ENCODE measurements around the gene ATP13A3. TPM values are rescaled to one million over a fixed set of nuclear protein-coding genes. Genes with fewer than 3 reads are reported as not detected.

The ATP13A3 gene
- total and polyA plus RNA-seq, 2 experiments from 2014 or later = 20.0 to 202 TPM

DNA sequence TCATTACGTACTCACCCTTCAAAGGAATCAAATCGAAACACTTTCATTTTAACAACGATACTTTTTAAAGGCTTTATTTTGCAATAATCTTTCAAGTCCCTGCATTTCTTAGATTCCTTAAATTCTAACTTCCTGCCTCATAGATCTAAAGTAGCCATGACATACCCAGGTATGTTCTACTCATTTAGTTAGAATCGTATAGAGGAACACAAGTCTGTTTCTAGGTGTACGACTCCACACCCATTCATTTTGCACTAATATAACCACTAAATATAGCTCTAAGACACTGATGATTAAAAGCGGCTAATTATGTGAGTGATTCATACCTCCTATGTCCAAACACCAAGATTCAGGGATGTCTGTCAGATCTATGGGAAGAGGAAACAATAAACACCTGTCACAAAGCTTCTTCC, 1.3 kb downstream of the ATP13A3 start (continued):
- TF ChIP-seq, protein P1, sequence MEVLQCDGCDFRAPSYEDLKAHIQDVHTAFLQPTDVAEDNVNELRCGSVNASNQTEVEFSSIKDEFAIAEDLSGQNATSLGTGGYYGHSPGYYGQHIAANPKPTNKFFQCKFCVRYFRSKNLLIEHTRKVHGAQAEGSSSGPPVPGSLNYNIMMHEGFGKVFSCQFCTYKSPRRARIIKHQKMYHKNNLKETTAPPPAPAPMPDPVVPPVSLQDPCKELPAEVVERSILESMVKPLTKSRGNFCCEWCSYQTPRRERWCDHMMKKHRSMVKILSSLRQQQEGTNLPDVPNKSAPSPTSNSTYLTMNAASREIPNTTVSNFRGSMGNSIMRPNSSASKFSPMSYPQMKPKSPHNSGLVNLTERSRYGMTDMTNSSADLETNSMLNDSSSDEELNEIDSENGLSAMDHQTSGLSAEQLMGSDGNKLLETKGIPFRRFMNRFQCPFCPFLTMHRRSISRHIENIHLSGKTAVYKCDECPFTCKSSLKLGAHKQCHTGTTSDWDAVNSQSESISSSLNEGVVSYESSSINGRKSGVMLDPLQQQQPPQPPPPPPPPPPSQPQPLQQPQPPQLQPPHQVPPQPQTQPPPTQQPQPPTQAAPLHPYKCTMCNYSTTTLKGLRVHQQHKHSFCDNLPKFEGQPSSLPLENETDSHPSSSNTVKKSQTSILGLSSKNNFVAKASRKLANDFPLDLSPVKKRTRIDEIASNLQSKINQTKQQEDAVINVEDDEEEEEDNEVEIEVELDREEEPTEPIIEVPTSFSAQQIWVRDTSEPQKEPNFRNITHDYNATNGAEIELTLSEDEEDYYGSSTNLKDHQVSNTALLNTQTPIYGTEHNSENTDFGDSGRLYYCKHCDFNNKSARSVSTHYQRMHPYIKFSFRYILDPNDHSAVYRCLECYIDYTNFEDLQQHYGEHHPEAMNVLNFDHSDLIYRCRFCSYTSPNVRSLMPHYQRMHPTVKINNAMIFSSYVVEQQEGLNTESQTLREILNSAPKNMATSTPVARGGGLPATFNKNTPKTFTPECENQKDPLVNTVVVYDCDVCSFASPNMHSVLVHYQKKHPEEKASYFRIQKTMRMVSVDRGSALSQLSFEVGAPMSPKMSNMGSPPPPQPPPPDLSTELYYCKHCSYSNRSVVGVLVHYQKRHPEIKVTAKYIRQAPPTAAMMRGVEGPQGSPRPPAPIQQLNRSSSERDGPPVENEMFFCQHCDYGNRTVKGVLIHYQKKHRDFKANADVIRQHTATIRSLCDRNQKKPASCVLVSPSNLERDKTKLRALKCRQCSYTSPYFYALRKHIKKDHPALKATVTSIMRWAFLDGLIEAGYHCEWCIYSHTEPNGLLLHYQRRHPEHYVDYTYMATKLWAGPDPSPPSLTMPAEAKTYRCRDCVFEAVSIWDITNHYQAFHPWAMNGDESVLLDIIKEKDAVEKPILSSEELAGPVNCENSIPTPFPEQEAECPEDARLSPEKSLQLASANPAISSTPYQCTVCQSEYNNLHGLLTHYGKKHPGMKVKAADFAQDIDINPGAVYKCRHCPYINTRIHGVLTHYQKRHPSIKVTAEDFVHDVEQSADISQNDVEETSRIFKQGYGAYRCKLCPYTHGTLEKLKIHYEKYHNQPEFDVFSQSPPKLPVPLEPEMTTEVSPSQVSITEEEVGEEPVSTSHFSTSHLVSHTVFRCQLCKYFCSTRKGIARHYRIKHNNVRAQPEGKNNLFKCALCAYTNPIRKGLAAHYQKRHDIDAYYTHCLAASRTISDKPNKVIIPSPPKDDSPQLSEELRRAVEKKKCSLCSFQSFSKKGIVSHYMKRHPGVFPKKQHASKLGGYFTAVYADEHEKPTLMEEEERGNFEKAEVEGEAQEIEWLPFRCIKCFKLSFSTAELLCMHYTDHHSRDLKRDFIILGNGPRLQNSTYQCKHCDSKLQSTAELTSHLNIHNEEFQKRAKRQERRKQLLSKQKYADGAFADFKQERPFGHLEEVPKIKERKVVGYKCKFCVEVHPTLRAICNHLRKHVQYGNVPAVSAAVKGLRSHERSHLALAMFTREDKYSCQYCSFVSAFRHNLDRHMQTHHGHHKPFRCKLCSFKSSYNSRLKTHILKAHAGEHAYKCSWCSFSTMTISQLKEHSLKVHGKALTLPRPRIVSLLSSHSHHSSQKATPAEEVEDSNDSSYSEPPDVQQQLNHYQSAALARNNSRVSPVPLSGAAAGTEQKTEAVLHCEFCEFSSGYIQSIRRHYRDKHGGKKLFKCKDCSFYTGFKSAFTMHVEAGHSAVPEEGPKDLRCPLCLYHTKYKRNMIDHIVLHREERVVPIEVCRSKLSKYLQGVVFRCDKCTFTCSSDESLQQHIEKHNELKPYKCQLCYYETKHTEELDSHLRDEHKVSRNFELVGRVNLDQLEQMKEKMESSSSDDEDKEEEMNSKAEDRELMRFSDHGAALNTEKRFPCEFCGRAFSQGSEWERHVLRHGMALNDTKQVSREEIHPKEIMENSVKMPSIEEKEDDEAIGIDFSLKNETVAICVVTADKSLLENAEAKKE (CRISPR knock-in tag; IDR thresholded peaks at IDR 0.05) = no peak

DNA sequence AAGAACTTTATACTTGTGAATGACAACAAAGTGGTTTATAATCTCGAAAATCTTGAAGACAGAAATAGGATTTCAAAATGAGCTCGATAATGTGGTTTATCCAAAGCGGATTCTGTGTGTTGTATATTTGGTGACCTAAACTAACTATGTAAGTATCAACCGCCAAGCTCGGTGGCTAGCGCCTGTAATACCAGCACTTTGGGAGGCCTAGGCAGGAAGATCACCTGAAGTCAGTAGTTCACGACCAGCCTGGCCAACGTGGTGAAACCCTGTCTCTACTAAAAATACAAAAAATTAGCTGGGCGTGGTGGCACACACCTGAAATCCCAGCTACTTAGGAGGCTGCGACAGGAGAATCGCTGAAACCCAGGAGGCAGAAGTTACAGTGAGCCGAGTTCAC, 2.2 kb downstream of the ATP13A3 start:
- H3K27ac ChIP-seq (ENCODE audit: low read depth) = no peak overlapping the region
- H3K4me3 ChIP-seq = no peak overlapping the region; the same call in 1 of the 2 replicates
- Mint-ChIP-seq H3K9me3 (no peaks in the 10 kb centered on the region), H3K4me1 (peaks cover 26% of the 10 kb centered on the region), H3K27me3 (ENCODE audit: insufficient read depth, low read depth, poor library complexity) (peaks cover 11% of the 10 kb centered on the region), H3K4me3 (no peak overlapping the region; the same call in 2 of the 3 replicates), H3K27ac (no peak overlapping the region), H3K36me3 (ENCODE audit: low read depth) (peaks cover 34% of the 10 kb centered on the region)
- ATAC-seq (no peak), DNase-seq (ENCODE audit: low spot score) (no peak)
- peaks cover 32% of the 10 kb centered on the region for H4K20me1 ChIP-seq (replicated peaks; ENCODE audit: insufficient read depth)
- 0 out of 2 replicates have a peak overlapping the region, but pooled peaks have one; percentile 91 for H3K4me2 ChIP-seq
- 0 out of 2 replicates have a peak, but pooled peaks cover 5% of the 10 kb centered on the region for H3K9me2 ChIP-seq (ENCODE audit: insufficient read depth)
- H3K79me2 ChIP-seq (replicated peaks; ENCODE audit: insufficient read depth) = peaks cover 70% of the 10 kb centered on the region
- H3K27me3 ChIP-seq (ENCODE audit: insufficient read depth) = peaks cover 7% of the 10 kb centered on the region; the same call in 1 of the 2 replicates
- no peak overlapping the region for H2AFZ ChIP-seq
- H3K36me3 ChIP-seq (ENCODE audit: insufficient read depth) = peaks cover 8% of the 10 kb centered on the region
- H3F3A ChIP-seq (replicated peaks; ENCODE audit: low read depth) = no peaks in the 10 kb centered on the region
- peaks cover 17% of the 10 kb centered on the region for H3K4me1 ChIP-seq (ENCODE audit: insufficient read depth)
- TF ChIP-seq CREB1 (CRISPR knock-in tag; IDR thresholded peaks at IDR 0.05; ENCODE audit: low read depth) (no peak), ZNF114 (CRISPR knock-in tag; IDR thresholded peaks at IDR 0.05) (no peak), EZH2phosphoT487 (IDR thresholded peaks at IDR 0.05; ENCODE audit: unreplicated experiment) (no peak), EZH2 (IDR thresholded peaks at IDR 0.05; ENCODE audit: low read depth, unreplicated experiment) (no peak), STAT1 (IDR thresholded peaks at IDR 0.05; ENCODE audit: unreplicated experiment) (no peak), POLR2AphosphoS5 (IDR thresholded peaks at IDR 0.05; ENCODE audit: low read depth) (no peak)
- TF ChIP-seq, protein P1 (CRISPR knock-in tag; IDR thresholded peaks at IDR 0.05) = no peak
- TF ChIP-seq, protein P2, sequence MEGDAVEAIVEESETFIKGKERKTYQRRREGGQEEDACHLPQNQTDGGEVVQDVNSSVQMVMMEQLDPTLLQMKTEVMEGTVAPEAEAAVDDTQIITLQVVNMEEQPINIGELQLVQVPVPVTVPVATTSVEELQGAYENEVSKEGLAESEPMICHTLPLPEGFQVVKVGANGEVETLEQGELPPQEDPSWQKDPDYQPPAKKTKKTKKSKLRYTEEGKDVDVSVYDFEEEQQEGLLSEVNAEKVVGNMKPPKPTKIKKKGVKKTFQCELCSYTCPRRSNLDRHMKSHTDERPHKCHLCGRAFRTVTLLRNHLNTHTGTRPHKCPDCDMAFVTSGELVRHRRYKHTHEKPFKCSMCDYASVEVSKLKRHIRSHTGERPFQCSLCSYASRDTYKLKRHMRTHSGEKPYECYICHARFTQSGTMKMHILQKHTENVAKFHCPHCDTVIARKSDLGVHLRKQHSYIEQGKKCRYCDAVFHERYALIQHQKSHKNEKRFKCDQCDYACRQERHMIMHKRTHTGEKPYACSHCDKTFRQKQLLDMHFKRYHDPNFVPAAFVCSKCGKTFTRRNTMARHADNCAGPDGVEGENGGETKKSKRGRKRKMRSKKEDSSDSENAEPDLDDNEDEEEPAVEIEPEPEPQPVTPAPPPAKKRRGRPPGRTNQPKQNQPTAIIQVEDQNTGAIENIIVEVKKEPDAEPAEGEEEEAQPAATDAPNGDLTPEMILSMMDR (conservative IDR thresholded peaks at IDR 0.05; ENCODE audit: low read depth in 2 of 2) = no peak
